ENCODE results near the gene ACSL6.

DNA sequence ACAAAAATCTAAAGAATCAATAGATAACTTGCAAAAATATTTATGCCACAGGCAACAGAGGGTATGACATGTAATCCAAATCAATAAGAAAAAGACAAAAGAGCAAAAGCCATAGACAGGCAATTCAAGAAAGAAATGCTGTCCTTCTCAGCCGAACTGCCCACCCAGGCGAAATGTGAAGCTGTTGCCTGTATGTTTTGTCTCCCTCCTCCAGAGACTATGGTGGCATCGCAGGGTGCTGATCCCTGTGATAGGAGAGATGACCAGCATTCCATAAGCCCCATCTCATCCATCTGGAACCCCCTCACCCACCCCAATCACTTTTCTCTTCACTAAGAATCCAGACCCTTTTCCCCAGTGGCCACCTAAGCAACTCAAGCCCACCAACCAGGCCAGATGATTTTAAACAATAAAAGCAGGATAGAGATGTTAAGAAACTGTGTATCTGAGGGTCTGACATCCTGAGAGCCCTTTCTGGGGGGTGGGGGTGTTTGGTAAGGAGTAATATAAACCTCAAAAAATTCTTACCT is 5.3 kb upstream of the ACSL6 start:
- TF ChIP-seq, protein P1, sequence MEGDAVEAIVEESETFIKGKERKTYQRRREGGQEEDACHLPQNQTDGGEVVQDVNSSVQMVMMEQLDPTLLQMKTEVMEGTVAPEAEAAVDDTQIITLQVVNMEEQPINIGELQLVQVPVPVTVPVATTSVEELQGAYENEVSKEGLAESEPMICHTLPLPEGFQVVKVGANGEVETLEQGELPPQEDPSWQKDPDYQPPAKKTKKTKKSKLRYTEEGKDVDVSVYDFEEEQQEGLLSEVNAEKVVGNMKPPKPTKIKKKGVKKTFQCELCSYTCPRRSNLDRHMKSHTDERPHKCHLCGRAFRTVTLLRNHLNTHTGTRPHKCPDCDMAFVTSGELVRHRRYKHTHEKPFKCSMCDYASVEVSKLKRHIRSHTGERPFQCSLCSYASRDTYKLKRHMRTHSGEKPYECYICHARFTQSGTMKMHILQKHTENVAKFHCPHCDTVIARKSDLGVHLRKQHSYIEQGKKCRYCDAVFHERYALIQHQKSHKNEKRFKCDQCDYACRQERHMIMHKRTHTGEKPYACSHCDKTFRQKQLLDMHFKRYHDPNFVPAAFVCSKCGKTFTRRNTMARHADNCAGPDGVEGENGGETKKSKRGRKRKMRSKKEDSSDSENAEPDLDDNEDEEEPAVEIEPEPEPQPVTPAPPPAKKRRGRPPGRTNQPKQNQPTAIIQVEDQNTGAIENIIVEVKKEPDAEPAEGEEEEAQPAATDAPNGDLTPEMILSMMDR (IDR thresholded peaks at IDR 0.05), result no peak
- TF ChIP-seq ZFX (IDR thresholded peaks at IDR 0.05; ENCODE audit: borderline replicate concordance), result no peak
